K562 (cell line): ENCODE measurements around the gene PPL.
A peak's percentile ranks its signal among the peaks of the same experiment; 100 is the strongest.

Experiments
- NFIC ChIP-seq: fragments of 450-650 bp; IDR thresholded peaks from 2 replicates; pipeline ENCODE4 v1.6.1; 2017; ENCODE audit warnings: mild to moderate bottlenecking, inconsistent platforms
- POLR3A ChIP-seq: IDR thresholded peaks from 2 replicates; pipeline ENCODE4 v1.6.1; 2011; ENCODE audit warnings: borderline replicate concordance, mild to moderate bottlenecking, moderate library complexity; ENCODE audit not compliant: insufficient read length, insufficient read depth; ENCODE audit errors: extremely low read depth
- ZNF431 ChIP-seq: sonication (generic); formaldehyde crosslinking; IDR thresholded peaks from 2 replicates; pipeline ENCODE4 v1.8.0; 2022; ENCODE audit warnings: mild to moderate bottlenecking, missing genetic modification reagents
- ZNF639 ChIP-seq, 2 experiments: fragments of 200-800 bp in 1 of 2; sonication (Bioruptor generic) in 1 of 2; sonication (generic) in 1 of 2; formaldehyde crosslinking in 1 of 2; IDR thresholded peaks in 1 of 2; conservative IDR thresholded peaks in 1 of 2; 2 replicates each; pipeline versions ENCODE4 v1.5.0 to v1.6.1; 2016 to 2020; ENCODE audit warnings: missing compliant biosample characterization in 1 of 2, missing genetic modification characterization in 1 of 2, missing genetic modification reagents in 1 of 2

GRCh38 chr16:4882000-4882632, 54.8 kb downstream of the PPL start:
- TF ChIP-seq ZNF639 (CRISPR knock-in tag; conservative IDR thresholded peaks at IDR 0.05 in 1 of 2, IDR thresholded peaks at IDR 0.05 in 1 of 2): no peak
- TF ChIP-seq NFIC: peak; percentile 95
- no peak for TF ChIP-seq POLR3A
- no peak for TF ChIP-seq ZNF431 (CRISPR knock-in tag)
